HL-60/S4 (cell line): ENCODE results near the gene OPA1.

Source experiments
- in situ Hi-C: fragments of 300-500 bp; cut with MboI; formaldehyde crosslinking; loops from 2 replicates; pipeline ENCODE4 v1.14.3; 2022; ENCODE audit warnings: low sequenced_read_pairs

Gene OPA1

GRCh38 chr3:193641440-193641775, 48.4 kb downstream of the OPA1 start:
- in situ Hi-C loops, result no loop called here

- in situ Hi-C loops, result no loop called here
Measured at GRCh38 chr3:193645806-193646205, 52.8 kb downstream of the OPA1 start.

- in situ Hi-C loops, result no loop called here
Measured at GRCh38 chr3:193648542-193649076, 55.6 kb downstream of the OPA1 start.

- in situ Hi-C loops, result no loop called here
Measured at GRCh38 chr3:193650585-193650984, 57.6 kb downstream of the OPA1 start.

- in situ Hi-C loops, result no loop called here
Measured at GRCh38 chr3:193655831-193656433, 62.9 kb downstream of the OPA1 start.

- in situ Hi-C loops, result no loop called here
Measured at GRCh38 chr3:193656445-193656844, 63.4 kb downstream of the OPA1 start.

- in situ Hi-C loops, result no loop called here
Measured at GRCh38 chr3:193656878-193657282, 63.9 kb downstream of the OPA1 start.

- in situ Hi-C loops, result no loop called here
Measured at GRCh38 chr3:193660171-193660570, 67.2 kb downstream of the OPA1 start.

GRCh38 chr3:193660698-193661411, 67.8 kb downstream of the OPA1 start:
- in situ Hi-C loops, result no loop called here

- in situ Hi-C loops, result no loop called here
Measured at GRCh38 chr3:193662757-193663322, 69.8 kb downstream of the OPA1 start.

GRCh38 chr3:193665370-193665989, 72.5 kb downstream of the OPA1 start:
- in situ Hi-C loops, result no loop called here

GRCh38 chr3:193673845-193674244, 80.8 kb downstream of the OPA1 start:
- in situ Hi-C loops, result no loop called here

- in situ Hi-C loops, result no loop called here
Measured at GRCh38 chr3:193674714-193675113, 81.7 kb downstream of the OPA1 start.

GRCh38 chr3:193677734-193678133, 84.7 kb downstream of the OPA1 start:
- in situ Hi-C loops, result no loop called here

GRCh38 chr3:193680220-193680619, 87.2 kb downstream of the OPA1 start:
- in situ Hi-C loops, result no loop called here

- in situ Hi-C loops, result no loop called here
Measured at GRCh38 chr3:193681631-193682030, 88.6 kb downstream of the OPA1 start.

- in situ Hi-C loops, result no loop called here
Measured at GRCh38 chr3:193686665-193687483, 93.9 kb downstream of the OPA1 start.

- in situ Hi-C loops, result no loop called here
Measured at GRCh38 chr3:193688834-193689714, 96.1 kb downstream of the OPA1 start.

GRCh38 chr3:193693774-193694173, 100.8 kb downstream of the OPA1 start:
- in situ Hi-C loops, result no loop called here
